Activated CD4-positive, alpha-beta T cell treated with anti-CD3 and anti-CD28 coated beads, Interleukin-2, amount 10 ng/mL, durations not matched to agents 24 days and 14 days (primary cell): Measurements from ENCODE around the gene KRABD2.
"Not testable (repeated sequence)": the region's sequence is repeated elsewhere in the genome, so short reads cannot be mapped to it uniquely, and the experiment has no call there.

Source experiments
- DNase-seq: peaks from one replicate; pipeline ENCODE4 v3.0.0; 2022
- H3K27ac Mint-ChIP-seq: one replicate; pipeline ENCODE4 v1.8.0; 2022; ENCODE audit warnings: mild to moderate bottlenecking, mixed read lengths
- H3K27me3 Mint-ChIP-seq: one replicate; pipeline ENCODE4 v1.8.0; 2022; ENCODE audit warnings: mixed read lengths
- H3K36me3 Mint-ChIP-seq: one replicate; pipeline ENCODE4 v1.8.0; 2022; ENCODE audit warnings: low read depth, mild to moderate bottlenecking, mixed read lengths
- H3K4me1 Mint-ChIP-seq: one replicate; pipeline ENCODE4 v1.8.0; 2021; ENCODE audit warnings: mixed read lengths
- H3K4me3 Mint-ChIP-seq: one replicate; pipeline ENCODE4 v1.8.0; 2022; ENCODE audit warnings: mild to moderate bottlenecking, moderate library complexity, mixed read lengths
- H3K9me3 Mint-ChIP-seq: one replicate; pipeline ENCODE4 v1.8.0; 2021; ENCODE audit warnings: mixed read lengths
- intact Hi-C: fragments of 100-400 bp; cut with micrococcal nuclease; formaldehyde crosslinking; loops from one replicate; pipeline ENCODE4 v1.15.1; 2023

The KRABD2 gene

GRCh38 chr17:8362651-8363332 lies 13.7 kb downstream of the KRABD2 start:
- Mint-ChIP-seq H3K36me3 (no peaks in the 10 kb centered on the region), H3K27ac (no peak overlapping the region), H3K4me3 (no peak overlapping the region), H3K4me1 (peaks cover 4% of the 10 kb centered on the region), H3K27me3 (no peaks in the 10 kb centered on the region), H3K9me3 (no peaks in the 10 kb centered on the region)
- intact Hi-C loops = no loop called here
- DNase-seq = no peak

GRCh38 chr17:8360751-8361150 lies 15.8 kb downstream of the KRABD2 start:
- Mint-ChIP-seq H3K36me3 (no peaks in the 10 kb centered on the region), H3K27me3 (no peaks in the 10 kb centered on the region), H3K4me1 (peaks cover 4% of the 10 kb centered on the region), H3K27ac (no peak overlapping the region), H3K9me3 (no peaks in the 10 kb centered on the region), H3K4me3 (no peak overlapping the region)
- intact Hi-C loops = no loop called here
- no peak for DNase-seq

- Mint-ChIP-seq H3K27me3 (peaks cover 2% of the 10 kb centered on the region), H3K36me3 (no peaks in the 10 kb centered on the region), H3K9me3 (no peaks in the 10 kb centered on the region), H3K27ac (no peak overlapping the region), H3K4me1 (peaks cover 4% of the 10 kb centered on the region), H3K4me3 (no peak overlapping the region)
- intact Hi-C loops = no loop called here
- no peak for DNase-seq
These were observed 16.2 kb downstream of the KRABD2 start for GRCh38 chr17:8360260-8360659.

GRCh38 chr17:8359769-8360168 lies 16.7 kb downstream of the KRABD2 start:
- Mint-ChIP-seq H3K27me3 (peaks cover 2% of the 10 kb centered on the region), H3K4me1 (peaks cover 4% of the 10 kb centered on the region)

GRCh38 chr17:8357910-8358309 lies 18.6 kb downstream of the KRABD2 start:
- Mint-ChIP-seq H3K36me3 (no peaks in the 10 kb centered on the region), H3K27ac (no peak overlapping the region)

More at GRCh38 chr17:8359769-8360168, 16.7 kb downstream of the KRABD2 start:
- intact Hi-C loops = no loop called here
- no peak overlapping the region for H3K4me3 Mint-ChIP-seq
- DNase-seq = no peak
- H3K36me3 Mint-ChIP-seq = no peaks in the 10 kb centered on the region
- H3K27ac Mint-ChIP-seq = no peak overlapping the region
- no peaks in the 10 kb centered on the region for H3K9me3 Mint-ChIP-seq

GRCh38 chr17:8354236-8354635 lies 22.3 kb downstream of the KRABD2 start:
- intact Hi-C loops = no loop called here
- no peaks in the 10 kb centered on the region for H3K36me3 Mint-ChIP-seq
- no peak overlapping the region for H3K27ac Mint-ChIP-seq
- H3K4me1 Mint-ChIP-seq = no peaks in the 10 kb centered on the region
- H3K27me3 Mint-ChIP-seq = peaks cover 4% of the 10 kb centered on the region
- no peaks in the 10 kb centered on the region for H3K9me3 Mint-ChIP-seq
- no peak for DNase-seq
- H3K4me3 Mint-ChIP-seq = no peak overlapping the region

More at GRCh38 chr17:8357910-8358309, 18.6 kb downstream of the KRABD2 start:
- peaks cover 4% of the 10 kb centered on the region for H3K4me1 Mint-ChIP-seq
- peaks cover 2% of the 10 kb centered on the region for H3K27me3 Mint-ChIP-seq
- no peak for DNase-seq
- H3K4me3 Mint-ChIP-seq = no peak overlapping the region
- intact Hi-C loops = no loop called here
- H3K9me3 Mint-ChIP-seq = no peaks in the 10 kb centered on the region

- Mint-ChIP-seq H3K4me3 (no peak overlapping the region), H3K27me3 (peaks cover 4% of the 10 kb centered on the region), H3K27ac (no peak overlapping the region), H3K9me3 (no peaks in the 10 kb centered on the region), H3K36me3 (no peaks in the 10 kb centered on the region), H3K4me1 (no peaks in the 10 kb centered on the region)
- intact Hi-C loops = no loop called here
- no peak for DNase-seq
These were observed 22.8 kb downstream of the KRABD2 start for GRCh38 chr17:8353736-8354135.

GRCh38 chr17:8350339-8350738 lies 26.2 kb downstream of the KRABD2 start:
- Mint-ChIP-seq H3K36me3 (no peaks in the 10 kb centered on the region), H3K27ac (no peak overlapping the region), H3K27me3 (peaks cover 24% of the 10 kb centered on the region), H3K4me1 (no peaks in the 10 kb centered on the region), H3K9me3 (no peaks in the 10 kb centered on the region), H3K4me3 (no peak overlapping the region)
- intact Hi-C loops = no loop called here
- no peak for DNase-seq

GRCh38 chr17:8347001-8347400 lies 29.5 kb downstream of the KRABD2 start:
- intact Hi-C loops, DNase-seq, H3K4me3 Mint-ChIP-seq, H3K4me1 Mint-ChIP-seq, H3K9me3 Mint-ChIP-seq, H3K36me3 Mint-ChIP-seq, H3K27ac Mint-ChIP-seq: not testable (repeated sequence)
- H3K27me3 Mint-ChIP-seq = peaks cover 28% of the 10 kb centered on the region

GRCh38 chr17:8345951-8346665 lies 30.4 kb downstream of the KRABD2 start:
- intact Hi-C loops = no loop called here
- no peak for DNase-seq
- no peaks in the 10 kb centered on the region for H3K36me3 Mint-ChIP-seq
- peaks cover 28% of the 10 kb centered on the region for H3K27me3 Mint-ChIP-seq
- peaks cover 2% of the 10 kb centered on the region for H3K4me1 Mint-ChIP-seq
- H3K27ac Mint-ChIP-seq = no peak overlapping the region
- H3K9me3 Mint-ChIP-seq = no peaks in the 10 kb centered on the region
- no peak overlapping the region for H3K4me3 Mint-ChIP-seq

GRCh38 chr17:8345052-8345690 lies 31.3 kb downstream of the KRABD2 start:
- intact Hi-C loops = no loop called here
- H3K9me3 Mint-ChIP-seq = no peaks in the 10 kb centered on the region
- H3K27ac Mint-ChIP-seq = no peak overlapping the region
- peaks cover 26% of the 10 kb centered on the region for H3K27me3 Mint-ChIP-seq
- H3K4me3 Mint-ChIP-seq = no peak overlapping the region
- H3K4me1 Mint-ChIP-seq = peaks cover 2% of the 10 kb centered on the region
- DNase-seq = no peak
- no peaks in the 10 kb centered on the region for H3K36me3 Mint-ChIP-seq

GRCh38 chr17:8341456-8341855 lies 35.0 kb downstream of the KRABD2 start:
- peaks cover 10% of the 10 kb centered on the region for H3K4me1 Mint-ChIP-seq
- H3K36me3 Mint-ChIP-seq = no peaks in the 10 kb centered on the region
- no peak overlapping the region for H3K27ac Mint-ChIP-seq
- no peak overlapping the region for H3K4me3 Mint-ChIP-seq
- intact Hi-C loops = no loop called here
- no peaks in the 10 kb centered on the region for H3K9me3 Mint-ChIP-seq
- DNase-seq = no peak
- H3K27me3 Mint-ChIP-seq = peaks cover 21% of the 10 kb centered on the region

GRCh38 chr17:8339540-8339939 lies 37.0 kb downstream of the KRABD2 start, which contains the start of gene ODF4:
Gene ODF4 (plus strand): TSS chr17:8339840. CDS start chr17:8340052, 212 bp downstream.
- peaks cover 9% of the 10 kb centered on the region for H3K27me3 Mint-ChIP-seq
- no peak within 1 kb of the TSS for H3K27ac Mint-ChIP-seq
- H3K9me3 Mint-ChIP-seq = no peaks in the 10 kb centered on the region
- no peak within 1 kb of the TSS for H3K4me3 Mint-ChIP-seq
- H3K4me1 Mint-ChIP-seq = peaks cover 8% of the 10 kb centered on the region
- no peak for DNase-seq
- intact Hi-C loops = no loop called here
- no peaks in the 10 kb centered on the region for H3K36me3 Mint-ChIP-seq

- Mint-ChIP-seq H3K36me3 (no peaks in the 10 kb centered on the region), H3K4me3 (no peak overlapping the region), H3K9me3 (no peaks in the 10 kb centered on the region), H3K27me3 (peaks cover 9% of the 10 kb centered on the region), H3K27ac (no peak overlapping the region), H3K4me1 (peaks cover 8% of the 10 kb centered on the region)
- DNase-seq = no peak
- intact Hi-C loops = no loop called here
These were observed 37.8 kb downstream of the KRABD2 start for GRCh38 chr17:8338753-8339140.
